Measurements from ENCODE around the gene CEP72.

Gene CEP72, protein sequence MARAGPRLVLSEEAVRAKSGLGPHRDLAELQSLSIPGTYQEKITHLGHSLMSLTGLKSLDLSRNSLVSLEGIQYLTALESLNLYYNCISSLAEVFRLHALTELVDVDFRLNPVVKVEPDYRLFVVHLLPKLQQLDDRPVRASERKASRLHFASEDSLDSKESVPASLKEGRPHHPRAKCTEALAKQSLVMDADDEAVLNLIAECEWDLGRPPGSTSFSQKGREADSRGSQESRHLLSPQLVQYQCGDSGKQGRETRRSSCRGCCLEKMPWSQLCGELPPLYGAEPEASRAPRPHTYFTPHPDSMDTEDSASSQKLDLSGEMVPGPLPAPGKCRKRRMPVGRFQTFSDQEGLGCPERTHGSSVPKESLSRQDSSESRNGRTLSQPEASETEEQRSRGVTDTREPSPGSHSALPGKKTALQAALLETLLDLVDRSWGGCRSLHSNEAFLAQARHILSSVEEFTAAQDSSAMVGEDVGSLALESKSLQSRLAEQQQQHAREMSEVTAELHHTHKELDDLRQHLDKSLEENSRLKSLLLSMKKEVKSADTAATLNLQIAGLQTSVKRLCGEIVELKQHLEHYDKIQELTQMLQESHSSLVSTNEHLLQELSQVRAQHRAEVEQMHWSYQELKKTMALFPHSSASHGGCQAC

DNA sequence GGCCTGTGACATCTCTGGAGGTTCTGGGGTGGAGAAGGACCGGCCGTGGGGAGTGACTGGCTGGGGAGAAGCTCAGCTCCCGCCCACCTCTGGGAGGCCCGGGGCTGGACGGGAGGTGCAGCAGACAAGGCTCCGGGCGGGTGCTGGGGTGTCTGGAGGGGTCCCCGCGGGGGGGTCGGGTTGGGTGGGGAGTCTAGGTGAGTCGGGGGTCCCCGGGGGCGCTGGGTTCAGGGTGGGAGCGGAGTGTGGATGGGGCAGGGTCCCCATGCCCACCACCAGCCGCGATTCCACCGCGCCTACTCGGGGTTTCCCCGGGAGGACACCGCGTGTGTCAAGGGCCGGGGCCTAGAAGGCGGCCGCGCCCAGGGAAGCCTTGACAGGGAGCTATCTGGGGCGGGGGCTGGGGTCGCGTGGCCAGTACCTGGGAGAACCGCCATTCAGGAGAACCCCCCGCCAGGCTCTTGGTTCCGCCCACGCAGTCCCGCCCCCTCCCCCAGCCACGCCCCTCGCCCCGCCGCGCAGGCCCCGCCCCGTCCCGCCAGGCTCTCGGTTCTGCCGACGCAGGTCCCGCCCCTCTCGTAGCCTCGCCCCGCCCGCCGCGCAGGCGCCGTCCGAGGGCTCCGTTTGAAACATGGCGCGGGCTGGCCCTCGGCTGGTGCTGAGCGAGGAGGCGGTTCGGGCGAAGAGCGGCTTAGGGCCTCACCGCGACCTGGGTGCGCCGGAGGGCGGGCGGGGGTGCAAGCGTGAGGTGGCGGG, at the start of gene CEP72:
Gene CEP72, plus strand, starts transcription at position 610 of the 756 bp plus-strand sequence. Its CDS starts 22 bp downstream, at position 632.
- TF ChIP-seq NFIC (IDR thresholded peaks at IDR 0.05) (no peak), YY1 (IDR thresholded peaks at IDR 0.05; ENCODE audit: low read depth) (peak; percentile 89), FOXM1 (IDR thresholded peaks at IDR 0.05; ENCODE audit: borderline replicate concordance, low read depth) (no peak), CEBPB (IDR thresholded peaks at IDR 0.05) (no peak), CREB1 (IDR thresholded peaks at IDR 0.05; ENCODE audit: low read depth) (no peak), TCF12 (IDR thresholded peaks at IDR 0.05; ENCODE audit: low read depth) (no peak), EP300 (IDR thresholded peaks at IDR 0.05; ENCODE audit: borderline replicate concordance) (no peak), TAF1 (IDR thresholded peaks at IDR 0.05; ENCODE audit: low read depth) (peak; percentile 74), TEAD4 (IDR thresholded peaks at IDR 0.05) (no peak), MAX (IDR thresholded peaks at IDR 0.05) (0 out of 2 replicates have a peak, but pooled peaks have one; percentile 50), EGR1 (IDR thresholded peaks at IDR 0.05) (peak; percentile 84), ZBTB7A (IDR thresholded peaks at IDR 0.05; ENCODE audit: low read depth) (peak; percentile 94), RAD21 (IDR thresholded peaks at IDR 0.05; ENCODE audit: low read depth) (no peak)
- TF ChIP-seq, protein P1, sequence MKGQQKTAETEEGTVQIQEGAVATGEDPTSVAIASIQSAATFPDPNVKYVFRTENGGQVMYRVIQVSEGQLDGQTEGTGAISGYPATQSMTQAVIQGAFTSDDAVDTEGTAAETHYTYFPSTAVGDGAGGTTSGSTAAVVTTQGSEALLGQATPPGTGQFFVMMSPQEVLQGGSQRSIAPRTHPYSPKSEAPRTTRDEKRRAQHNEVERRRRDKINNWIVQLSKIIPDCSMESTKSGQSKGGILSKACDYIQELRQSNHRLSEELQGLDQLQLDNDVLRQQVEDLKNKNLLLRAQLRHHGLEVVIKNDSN (IDR thresholded peaks at IDR 0.05), result no peak
- TF ChIP-seq, protein P2, sequence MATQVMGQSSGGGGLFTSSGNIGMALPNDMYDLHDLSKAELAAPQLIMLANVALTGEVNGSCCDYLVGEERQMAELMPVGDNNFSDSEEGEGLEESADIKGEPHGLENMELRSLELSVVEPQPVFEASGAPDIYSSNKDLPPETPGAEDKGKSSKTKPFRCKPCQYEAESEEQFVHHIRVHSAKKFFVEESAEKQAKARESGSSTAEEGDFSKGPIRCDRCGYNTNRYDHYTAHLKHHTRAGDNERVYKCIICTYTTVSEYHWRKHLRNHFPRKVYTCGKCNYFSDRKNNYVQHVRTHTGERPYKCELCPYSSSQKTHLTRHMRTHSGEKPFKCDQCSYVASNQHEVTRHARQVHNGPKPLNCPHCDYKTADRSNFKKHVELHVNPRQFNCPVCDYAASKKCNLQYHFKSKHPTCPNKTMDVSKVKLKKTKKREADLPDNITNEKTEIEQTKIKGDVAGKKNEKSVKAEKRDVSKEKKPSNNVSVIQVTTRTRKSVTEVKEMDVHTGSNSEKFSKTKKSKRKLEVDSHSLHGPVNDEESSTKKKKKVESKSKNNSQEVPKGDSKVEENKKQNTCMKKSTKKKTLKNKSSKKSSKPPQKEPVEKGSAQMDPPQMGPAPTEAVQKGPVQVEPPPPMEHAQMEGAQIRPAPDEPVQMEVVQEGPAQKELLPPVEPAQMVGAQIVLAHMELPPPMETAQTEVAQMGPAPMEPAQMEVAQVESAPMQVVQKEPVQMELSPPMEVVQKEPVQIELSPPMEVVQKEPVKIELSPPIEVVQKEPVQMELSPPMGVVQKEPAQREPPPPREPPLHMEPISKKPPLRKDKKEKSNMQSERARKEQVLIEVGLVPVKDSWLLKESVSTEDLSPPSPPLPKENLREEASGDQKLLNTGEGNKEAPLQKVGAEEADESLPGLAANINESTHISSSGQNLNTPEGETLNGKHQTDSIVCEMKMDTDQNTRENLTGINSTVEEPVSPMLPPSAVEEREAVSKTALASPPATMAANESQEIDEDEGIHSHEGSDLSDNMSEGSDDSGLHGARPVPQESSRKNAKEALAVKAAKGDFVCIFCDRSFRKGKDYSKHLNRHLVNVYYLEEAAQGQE (IDR thresholded peaks at IDR 0.05; ENCODE audit: low read depth), result no peak

- TF ChIP-seq NFIC (IDR thresholded peaks at IDR 0.05) (no peak), RAD21 (IDR thresholded peaks at IDR 0.05; ENCODE audit: low read depth) (peak; percentile 41; the same call in 1 of the 2 replicates)
Measured at GRCh38 chr5:565782-566440, 46.2 kb upstream of the CEP72 start.

GRCh38 chr5:566636-567309, 45.4 kb upstream of the CEP72 start:
- no peak for TF ChIP-seq TCF12 (IDR thresholded peaks at IDR 0.05; ENCODE audit: low read depth)
- no peak for TF ChIP-seq MAX (IDR thresholded peaks at IDR 0.05)
- TF ChIP-seq, protein P2 (IDR thresholded peaks at IDR 0.05; ENCODE audit: low read depth), result no peak
- TF ChIP-seq TAF1 (IDR thresholded peaks at IDR 0.05; ENCODE audit: low read depth), result no peak
- no peak for TF ChIP-seq EGR1 (IDR thresholded peaks at IDR 0.05)
- no peak for TF ChIP-seq TEAD4 (IDR thresholded peaks at IDR 0.05)
- TF ChIP-seq RAD21 (IDR thresholded peaks at IDR 0.05; ENCODE audit: low read depth), result no peak
- TF ChIP-seq CREB1 (IDR thresholded peaks at IDR 0.05; ENCODE audit: low read depth), result no peak
- no peak for TF ChIP-seq EP300 (IDR thresholded peaks at IDR 0.05; ENCODE audit: borderline replicate concordance)
- no peak for TF ChIP-seq FOXM1 (IDR thresholded peaks at IDR 0.05; ENCODE audit: borderline replicate concordance, low read depth)
- TF ChIP-seq ZBTB7A (IDR thresholded peaks at IDR 0.05; ENCODE audit: low read depth), result no peak
- TF ChIP-seq CEBPB (IDR thresholded peaks at IDR 0.05), result no peak
- no peak for TF ChIP-seq NFIC (IDR thresholded peaks at IDR 0.05)
- TF ChIP-seq YY1 (IDR thresholded peaks at IDR 0.05; ENCODE audit: low read depth), result no peak
- TF ChIP-seq, protein P1 (IDR thresholded peaks at IDR 0.05), result no peak

GRCh38 chr5:567664-568060, 44.5 kb upstream of the CEP72 start:
- TF ChIP-seq, protein P1 (IDR thresholded peaks at IDR 0.05), result no peak
- TF ChIP-seq NFIC (IDR thresholded peaks at IDR 0.05) (no peak), EGR1 (IDR thresholded peaks at IDR 0.05) (no peak), FOXM1 (IDR thresholded peaks at IDR 0.05; ENCODE audit: borderline replicate concordance, low read depth) (no peak), TAF1 (IDR thresholded peaks at IDR 0.05; ENCODE audit: low read depth) (no peak), CEBPB (IDR thresholded peaks at IDR 0.05) (no peak), YY1 (IDR thresholded peaks at IDR 0.05; ENCODE audit: low read depth) (no peak), RAD21 (IDR thresholded peaks at IDR 0.05; ENCODE audit: low read depth) (no peak), TCF12 (IDR thresholded peaks at IDR 0.05; ENCODE audit: low read depth) (no peak), TEAD4 (IDR thresholded peaks at IDR 0.05) (no peak), CREB1 (IDR thresholded peaks at IDR 0.05; ENCODE audit: low read depth) (no peak), ZBTB7A (IDR thresholded peaks at IDR 0.05; ENCODE audit: low read depth) (no peak), EP300 (IDR thresholded peaks at IDR 0.05; ENCODE audit: borderline replicate concordance) (no peak), MAX (IDR thresholded peaks at IDR 0.05) (no peak)
- TF ChIP-seq, protein P2 (IDR thresholded peaks at IDR 0.05; ENCODE audit: low read depth), result no peak

Measured in Ishikawa (cell line).